Bronchial epithelial cell (primary cell): ENCODE data around the gene OR2J2. TPM values are rescaled to one million over a fixed set of nuclear protein-coding genes. Genes with fewer than 3 reads are reported as not detected.
"Not testable (repeated sequence)": the region's sequence is repeated elsewhere in the genome, so short reads cannot be mapped to it uniquely, and the experiment has no call there.

ENCODE experiments used
- DNase-seq: peaks from one replicate; pipeline ENCODE4 v3.0.0-alpha.2; 2010; ENCODE audit warnings: low read depth
- FAIRE-seq: peaks from 2 replicates; lab custom pipeline; 2011; peaks lifted over from hg19 to GRCh38; lab: Jason Lieb, UNC
- H3K27me3 ChIP-seq: 2 replicates; pipeline ENCODE4 v1.5.1; 2011; ENCODE audit warnings: low read length; ENCODE audit not compliant: control insufficient read depth, insufficient read depth
- H3K36me3 ChIP-seq: 2 replicates; pipeline ENCODE4 v1.5.1; 2011; ENCODE audit warnings: low read length; ENCODE audit not compliant: control insufficient read depth, insufficient read depth
- H3K4me3 ChIP-seq: 2 replicates; pipeline ENCODE4 v1.5.1; 2011; ENCODE audit warnings: mild to moderate bottlenecking, low read depth, low read length, control low read depth
- CTCF ChIP-seq: IDR thresholded peaks from 2 replicates; pipeline ENCODE4 v1.5.1; 2011; ENCODE audit warnings: mild to moderate bottlenecking, moderate library complexity, low read length, control low read depth, inconsistent platforms; ENCODE audit not compliant: insufficient read depth, severe bottlenecking
- total RNA-seq: library from RNA; depleted of rRNA; stranded (reverse); fragments of >200 nt; gene quantifications from 2 replicates; pipeline ENCODE4 v1.2.1, GENCODE V29; 2014

Gene OR2J2
- total RNA-seq, 1 donor from 2014 or later = not detected

- no peak for DNase-seq
- Histone ChIP-seq H3K36me3 (no peaks in the 10 kb centered on the region), H3K27me3 (no peaks in the 10 kb centered on the region), H3K4me3 (no peak overlapping the region)
- no peak for TF ChIP-seq CTCF
- FAIRE-seq = no peak
These were observed 45.8 kb downstream of the OR2J2 start for GRCh38 chr6:29216528-29216927.

- not testable (repeated sequence) for H3K27me3 ChIP-seq, H3K4me3 ChIP-seq, H3K36me3 ChIP-seq, DNase-seq, FAIRE-seq
These were observed 46.5 kb downstream of the OR2J2 start for GRCh38 chr6:29217242-29217641.

- not testable (repeated sequence) for H3K36me3 ChIP-seq, FAIRE-seq, H3K4me3 ChIP-seq, DNase-seq, H3K27me3 ChIP-seq
These were observed 47.3 kb downstream of the OR2J2 start for GRCh38 chr6:29218056-29218455.

Other genes with a start within 250 kb of the OR2J2 start
- 27.0 and 39.0 TPM in 2 replicates for gene TRIM27, start 246.9 kb upstream of the OR2J2 start, total RNA-seq
- gene ZNF311, start 165.6 kb upstream of the OR2J2 start, total RNA-seq = 3.8 and 3.9 TPM in 2 replicates
- not detected in 2 replicates for gene OR2W1, start 125.7 kb upstream of the OR2J2 start, total RNA-seq
- not detected in 2 replicates for gene OR2B3, start 83.6 kb upstream of the OR2J2 start, total RNA-seq
- not detected in 2 replicates for gene OR2J1, start 71.4 kb upstream of the OR2J2 start, total RNA-seq
- not detected in 2 replicates for gene OR2J3, start 62.8 kb upstream of the OR2J2 start, total RNA-seq
- not detected in 2 replicates for gene OR14J1, start 130.8 kb downstream of the OR2J2 start, total RNA-seq
- gene OR5V1, start 198.0 kb downstream of the OR2J2 start, total RNA-seq = not detected in 2 replicates
- not detected in 2 replicates for gene OR12D3, start 204.4 kb downstream of the OR2J2 start, total RNA-seq
- not detected in 2 replicates for gene OR12D2, start 224.7 kb downstream of the OR2J2 start, total RNA-seq
- gene OR12D1, start 244.0 kb downstream of the OR2J2 start, total RNA-seq = not detected in 2 replicates